ENCODE data around the gene AKAP1. TPM values are rescaled to one million over a fixed set of nuclear protein-coding genes. Genes with fewer than 3 reads are reported as not detected.

The AKAP1 gene
- total RNA-seq, 2 experiments from 2014 or later: 45.9 to 50.7 TPM

DNA sequence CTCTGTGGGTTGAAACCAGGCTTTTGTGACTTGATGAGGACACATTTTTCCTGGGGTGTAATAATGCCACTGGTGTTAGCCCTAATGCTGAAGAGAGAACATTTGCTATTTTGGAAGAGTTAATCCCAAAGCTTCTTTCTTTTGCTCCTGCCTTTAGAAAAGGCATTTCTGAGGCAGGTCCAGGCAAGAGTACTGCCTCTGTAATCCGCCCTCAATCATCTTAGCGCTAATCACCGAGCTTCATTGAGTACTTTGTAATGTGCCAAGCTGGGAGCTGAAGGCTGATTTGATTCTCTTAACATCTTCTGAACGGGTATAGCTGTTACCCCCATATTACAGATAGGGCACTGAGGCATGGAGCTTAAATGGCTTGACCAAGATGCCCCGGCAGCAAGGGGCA is 60.3 kb downstream of the AKAP1 start:
- ChIA-PET POLR2A (interaction anchor here (0.7 kb wide), 1 partner anchor 1475 kb away, joined by 7 read pairs; no protein-coding TSS in a partner anchor), CTCF (interaction anchor here (1.3 kb wide), 1 partner anchor 688 kb away, joined by 3 read pairs; no protein-coding TSS in a partner anchor)

DNA sequence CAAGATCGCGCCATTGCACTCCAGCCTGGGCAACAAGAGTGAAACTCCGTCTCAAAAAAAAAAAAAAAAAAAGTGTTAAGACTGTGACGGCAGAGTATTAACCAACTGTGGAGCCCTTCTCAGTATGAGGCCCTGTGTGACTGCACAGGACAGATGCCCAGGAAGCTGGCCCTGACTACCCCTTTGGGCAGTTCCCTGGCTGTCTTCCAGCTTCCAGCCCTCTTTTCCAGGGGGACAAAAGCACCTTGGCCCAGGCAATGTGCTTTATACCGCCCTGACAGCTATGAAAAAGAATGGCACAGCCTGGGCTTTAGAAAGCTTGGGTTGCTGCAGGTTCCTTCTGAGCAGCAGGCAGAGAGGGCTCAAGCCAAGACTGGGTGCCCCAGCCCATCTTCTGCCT is 61.2 kb downstream of the AKAP1 start:
- CTCF ChIA-PET: interaction anchor here (1.3 kb wide), 1 partner anchor 687 kb away, joined by 3 read pairs; no protein-coding TSS in a partner anchor
- POLR2A ChIA-PET: interaction anchor here (0.7 kb wide), 1 partner anchor 1474 kb away, joined by 7 read pairs; no protein-coding TSS in a partner anchor

DNA sequence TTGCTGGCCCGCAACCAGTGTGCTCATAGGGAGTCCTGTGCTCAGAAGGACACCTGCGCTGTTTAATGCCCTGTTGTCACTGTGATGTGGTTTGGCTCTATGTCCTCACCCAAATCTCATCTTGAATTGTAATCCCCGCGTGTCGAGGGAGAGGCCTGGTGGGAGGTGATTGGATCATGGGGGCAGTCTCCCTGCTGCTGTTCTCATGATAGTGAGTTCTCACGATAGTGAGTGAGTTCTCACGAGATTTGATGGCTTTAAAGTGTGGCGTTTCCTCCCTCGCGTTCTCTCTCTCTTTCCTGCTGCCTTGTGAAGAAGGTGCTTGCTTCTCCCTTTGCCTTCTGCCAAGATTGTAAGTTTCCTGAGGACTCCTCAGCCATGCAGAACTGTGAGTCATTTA is 66.8 kb downstream of the AKAP1 start:
- ChIA-PET POLR2A (no interaction called here), CTCF (no interaction called here)

DNA sequence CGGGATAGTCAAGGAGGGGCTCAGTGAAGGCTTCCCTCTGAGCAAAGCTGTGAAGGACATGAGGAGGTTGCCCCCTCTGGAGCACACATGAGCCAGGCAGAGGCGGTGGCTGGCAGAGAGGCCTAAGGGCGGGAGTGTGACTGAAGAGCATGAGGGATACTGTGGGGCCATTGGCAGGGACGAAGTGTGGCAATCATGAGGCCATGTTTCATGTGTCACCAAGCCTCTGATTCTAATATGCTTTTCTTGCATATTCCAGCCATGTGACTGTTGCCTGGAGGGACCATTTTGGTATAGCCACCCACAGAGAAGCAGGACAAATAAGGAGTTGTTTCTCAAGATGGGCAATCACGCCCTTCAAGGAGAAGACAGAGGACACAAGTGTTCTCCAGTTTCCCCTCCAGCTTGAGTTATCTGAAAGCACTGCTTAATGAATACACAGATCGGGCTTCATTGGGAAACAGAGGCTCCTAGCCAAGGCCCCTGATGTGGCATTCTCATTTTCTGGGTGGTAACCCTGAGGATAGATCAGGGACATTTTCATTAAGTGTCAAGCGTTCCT is 68.0 kb downstream of the AKAP1 start:
- CTCF ChIA-PET: no interaction called here
- POLR2A ChIA-PET: no interaction called here

DNA sequence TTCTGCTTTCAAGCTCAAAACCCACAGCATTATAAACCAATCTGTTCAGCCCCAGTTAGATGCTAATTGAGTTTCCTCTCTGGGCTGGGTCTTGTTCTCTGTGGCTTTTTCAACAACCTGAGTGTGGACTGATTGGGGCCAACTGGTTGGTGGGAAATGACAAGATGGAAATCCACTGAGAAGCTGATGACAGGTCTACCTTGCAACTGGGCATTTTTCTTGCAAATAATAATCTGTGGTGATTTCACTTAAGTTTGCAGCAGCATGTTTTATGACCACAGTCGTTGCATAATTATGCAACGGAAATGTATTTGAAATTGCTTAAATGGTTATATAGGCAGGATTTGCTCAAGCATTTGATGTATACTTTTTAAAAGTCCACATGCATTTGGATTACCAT is 69.9 kb downstream of the AKAP1 start:
- POLR2A ChIA-PET: no interaction called here
- CTCF ChIA-PET: interaction anchor here (1.1 kb wide), 1 partner anchor 605 kb away, joined by 4 read pairs; no protein-coding TSS in a partner anchor

DNA sequence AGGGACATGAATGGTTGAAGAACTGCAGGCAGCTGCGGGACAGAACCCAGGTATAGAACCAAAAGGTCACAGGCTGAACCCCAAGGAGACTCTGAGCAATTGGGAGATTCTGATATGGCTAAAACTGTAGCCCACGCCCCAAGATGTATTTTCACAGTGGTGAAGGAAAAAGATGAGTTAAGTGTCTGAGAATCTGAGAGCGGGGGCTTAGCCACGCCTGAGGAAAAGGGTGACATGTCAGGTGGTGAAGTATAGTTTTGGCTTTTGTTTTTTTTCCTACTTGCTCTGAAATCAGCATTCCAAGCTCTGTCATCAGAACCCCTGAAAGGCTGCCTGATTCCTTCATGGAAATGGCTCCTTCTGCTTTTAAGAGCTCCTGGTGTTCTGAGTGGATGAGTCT is 73.3 kb downstream of the AKAP1 start:
- POLR2A ChIA-PET: no interaction called here
- CTCF ChIA-PET: no interaction called here

DNA sequence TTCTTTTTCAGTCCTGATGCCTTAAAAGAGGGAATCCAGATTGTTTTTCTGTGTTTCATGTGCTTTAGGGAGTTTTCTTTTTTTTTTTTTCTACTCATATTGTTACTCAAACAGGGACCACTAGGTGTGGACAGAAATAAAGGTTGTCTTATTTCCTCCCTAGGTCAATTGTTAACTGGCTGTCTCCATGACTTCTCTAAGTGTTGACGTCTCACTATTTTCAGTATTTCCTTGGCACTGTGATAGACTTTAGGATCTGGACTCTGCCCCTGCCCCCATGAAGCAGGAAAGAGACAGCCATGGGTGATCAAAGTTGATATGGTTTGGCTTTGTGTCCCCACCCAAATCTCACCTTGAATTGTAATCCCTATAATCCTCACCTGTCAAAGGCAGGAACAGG is 73.7 kb downstream of the AKAP1 start:
- CTCF ChIA-PET: no interaction called here
- POLR2A ChIA-PET: no interaction called here

DNA sequence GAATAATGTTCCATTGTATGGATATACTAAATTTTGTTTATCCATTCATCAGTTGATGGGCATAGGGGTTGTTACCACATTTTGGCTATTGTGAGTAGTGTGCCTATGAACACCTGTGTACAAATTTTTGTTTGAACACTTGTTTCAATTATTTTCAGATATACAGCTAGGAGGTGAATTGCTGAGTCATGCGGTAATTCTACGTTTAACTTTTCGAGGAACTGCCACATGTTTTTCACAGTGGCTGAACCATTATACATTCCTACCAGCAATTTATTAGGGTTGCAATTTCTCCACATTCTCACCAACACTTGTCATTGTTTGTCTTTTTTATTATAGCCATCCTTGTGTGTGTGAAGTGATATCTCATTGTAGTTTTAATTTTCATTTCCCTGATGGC is 75.6 kb downstream of the AKAP1 start:
- CTCF ChIA-PET: interaction anchor here (0.6 kb wide), 1 partner anchor 20 kb away, joined by 3 read pairs; no protein-coding TSS in a partner anchor

DNA sequence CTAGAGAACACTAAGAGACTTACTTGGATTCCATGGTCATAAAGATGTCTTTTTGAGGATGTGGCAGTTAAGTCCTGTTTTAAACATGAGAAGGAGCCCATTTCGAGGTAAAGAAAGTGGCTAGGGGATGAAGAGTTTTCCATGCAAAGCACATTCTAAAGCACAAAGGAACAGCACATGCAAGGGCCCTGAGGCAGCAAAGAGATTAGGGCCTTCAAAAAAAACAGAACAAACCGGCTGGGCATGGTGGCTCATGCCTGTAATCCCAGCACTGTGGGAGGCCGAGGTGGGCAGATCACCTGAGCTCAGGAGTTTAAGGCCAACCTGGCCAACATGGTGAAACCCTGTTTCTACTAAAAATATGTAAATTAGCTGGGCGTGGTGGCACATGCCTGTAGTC is 79.8 kb downstream of the AKAP1 start:
- ChIA-PET POLR2A (no interaction called here), CTCF (no interaction called here)

More for the DNA sequence above, 75.6 kb downstream of the AKAP1 start:
- POLR2A ChIA-PET: no interaction called here

DNA sequence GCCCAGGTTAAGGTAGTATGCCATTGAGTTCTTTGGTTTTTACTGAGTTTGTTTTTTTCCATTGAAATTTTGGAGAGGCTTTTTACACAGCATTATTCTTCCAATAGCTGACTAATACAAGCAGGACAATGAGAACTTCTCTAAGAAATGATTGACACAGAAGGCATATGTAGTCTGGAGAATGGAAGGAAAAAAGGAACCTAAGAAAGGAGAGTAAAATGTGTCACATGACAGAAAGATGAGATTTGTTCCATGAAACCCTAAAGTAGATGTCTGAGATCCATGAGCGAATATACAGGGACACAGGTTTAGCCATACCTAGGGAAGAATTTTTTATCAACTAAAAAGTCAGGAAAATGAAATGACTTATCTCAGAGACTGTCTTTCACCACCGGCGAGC is 80.7 kb downstream of the AKAP1 start:
- ChIA-PET CTCF (no interaction called here), POLR2A (no interaction called here)

DNA sequence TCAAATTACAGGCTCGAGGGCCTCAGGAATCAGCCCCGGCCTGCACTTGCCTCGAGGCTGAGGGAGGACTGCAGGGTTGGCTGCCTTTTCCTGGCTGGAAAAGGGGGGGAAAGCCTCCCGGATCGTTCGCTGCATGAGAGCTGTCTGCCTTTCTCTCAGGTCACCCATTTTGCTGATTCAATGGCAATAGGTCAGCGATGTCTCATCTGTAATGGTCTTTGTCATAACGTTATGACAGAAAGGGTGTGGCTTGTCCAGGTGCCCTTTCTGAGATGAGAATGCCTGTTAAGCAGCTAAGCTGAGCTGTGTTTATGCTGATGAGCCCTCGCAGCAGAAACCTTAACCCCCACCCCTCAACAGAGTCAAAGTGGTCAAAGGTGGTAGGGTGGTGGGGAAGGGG is 81.8 kb downstream of the AKAP1 start:
- ChIA-PET CTCF (no interaction called here), POLR2A (no interaction called here)

DNA sequence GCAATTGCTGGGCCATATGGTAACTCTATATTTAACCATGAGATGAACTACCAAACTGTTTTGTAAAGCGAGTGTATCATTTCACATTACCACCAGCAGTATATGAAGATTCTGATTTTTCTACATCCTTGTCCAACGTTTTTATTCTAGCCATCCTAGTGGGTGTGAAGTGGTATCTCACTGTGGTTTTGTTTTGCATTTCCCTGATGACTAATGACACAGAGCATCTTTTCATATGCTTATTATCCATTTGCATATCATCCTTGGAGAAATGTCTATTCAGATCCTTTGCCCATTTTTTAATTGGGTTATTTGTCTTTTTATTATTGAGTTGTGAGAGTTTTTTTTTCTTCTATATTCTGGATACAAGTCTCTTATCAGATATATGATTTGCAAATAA is 83.6 kb downstream of the AKAP1 start:
- CTCF ChIA-PET: no interaction called here
- POLR2A ChIA-PET: no interaction called here

DNA sequence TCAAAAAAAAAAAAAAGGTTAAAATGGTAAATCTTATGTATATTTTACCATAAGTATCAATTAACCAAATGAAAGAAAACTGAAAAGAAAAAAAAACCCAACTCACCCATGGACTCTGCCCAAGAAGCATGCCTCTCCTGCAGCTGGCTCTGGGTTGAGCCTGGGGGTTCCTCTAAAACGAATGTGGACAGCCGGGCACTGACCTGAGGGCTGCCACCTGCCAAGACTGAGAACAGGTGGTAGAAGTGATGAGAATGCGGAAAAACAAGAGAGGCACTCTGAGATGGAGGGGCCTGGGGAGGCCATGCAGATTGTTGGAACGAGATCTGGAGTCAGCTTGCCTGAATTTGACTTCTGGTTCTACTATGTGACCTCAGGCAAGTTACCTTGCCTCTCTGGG is 85.8 kb downstream of the AKAP1 start:
- ChIA-PET POLR2A (interaction anchor here (0.7 kb wide), 1 partner anchor 12 kb away, joined by 3 read pairs; no protein-coding TSS in a partner anchor), CTCF (no interaction called here)

Other genes with a start within 250 kb of the AKAP1 start
- 10 to 100 TPM; 65.5 to 65.6 TPM for gene TRIM25, start 171.2 kb upstream of the AKAP1 start, total RNA-seq
- gene COIL, start 124.2 kb upstream of the AKAP1 start, total RNA-seq: 10 to 100 TPM; 21.5 to 22.5 TPM
- gene SCPEP1, start 107.1 kb upstream of the AKAP1 start, total RNA-seq: 10 to 100 TPM; 24.4 to 25.6 TPM
- 10 to 100 TPM; 56.5 to 59.6 TPM for gene MSI2, start 171.3 kb downstream of the AKAP1 start, total RNA-seq